Calu3 (cell line): ENCODE data around the gene UBAP1L. TPM values are rescaled to one million over a fixed set of nuclear protein-coding genes. Genes with fewer than 3 reads are reported as not detected.

Experiments used
- BruUV-seq: library from RNA; stranded (reverse); fragments of 400-500 nt; replicated peaks from 2 replicates; lab custom pipeline; 2021; lab: Mats Ljungman, UMichigan
- CTCF ChIA-PET: fragments of 300-600 bp; sonication (Branson Sonifier 250); formaldehyde crosslinking; loops from one replicate; lab custom pipeline; 2022; ENCODE audit warnings: antibody characterized with exemption; lab: Charles Lee
- DNase-seq: peaks from one replicate; pipeline ENCODE4 v3.0.0; 2022
- H3K27ac Mint-ChIP-seq: one replicate; pipeline ENCODE4 v1.8.0; 2022; ENCODE audit warnings: mixed read lengths; ENCODE audit not compliant: unreplicated experiment
- H3K27me3 Mint-ChIP-seq: one replicate; pipeline ENCODE4 v1.8.0; 2022; ENCODE audit warnings: mixed read lengths; ENCODE audit not compliant: unreplicated experiment
- H3K36me3 Mint-ChIP-seq: one replicate; pipeline ENCODE4 v1.8.0; 2022; ENCODE audit warnings: mild to moderate bottlenecking, moderate library complexity, mixed read lengths; ENCODE audit not compliant: insufficient read depth, unreplicated experiment
- H3K4me1 Mint-ChIP-seq: one replicate; pipeline ENCODE4 v1.8.0; 2022; ENCODE audit warnings: mild to moderate bottlenecking, low read depth, mixed read lengths; ENCODE audit not compliant: unreplicated experiment
- H3K4me3 Mint-ChIP-seq: one replicate; pipeline ENCODE4 v1.8.0; 2022; ENCODE audit warnings: mild to moderate bottlenecking, low read depth, moderate library complexity, mixed read lengths; ENCODE audit not compliant: unreplicated experiment
- H3K9me3 Mint-ChIP-seq: one replicate; pipeline ENCODE4 v1.8.0; 2022; ENCODE audit warnings: low read depth, mixed read lengths; ENCODE audit not compliant: unreplicated experiment
- CTCF ChIP-seq: fragments of 200-600 bp; IDR thresholded peaks from one replicate; pipeline ENCODE4 v1.8.0; 2022; ENCODE audit warnings: antibody characterized with exemption; ENCODE audit not compliant: unreplicated experiment
- intact Hi-C: fragments of 100-400 bp; cut with micrococcal nuclease; formaldehyde crosslinking; loops from one replicate; pipeline ENCODE4 v1.10.0; 2022; ENCODE audit not compliant: unreplicated experiment
- total RNA-seq: library from RNA; stranded (reverse); gene quantifications from 2 replicates; pipeline ENCODE4 v1.2.3, GENCODE V29; 2022

UBAP1L gene
- total RNA-seq, 1 experiment from 2014 or later: 5.2 TPM

DNA sequence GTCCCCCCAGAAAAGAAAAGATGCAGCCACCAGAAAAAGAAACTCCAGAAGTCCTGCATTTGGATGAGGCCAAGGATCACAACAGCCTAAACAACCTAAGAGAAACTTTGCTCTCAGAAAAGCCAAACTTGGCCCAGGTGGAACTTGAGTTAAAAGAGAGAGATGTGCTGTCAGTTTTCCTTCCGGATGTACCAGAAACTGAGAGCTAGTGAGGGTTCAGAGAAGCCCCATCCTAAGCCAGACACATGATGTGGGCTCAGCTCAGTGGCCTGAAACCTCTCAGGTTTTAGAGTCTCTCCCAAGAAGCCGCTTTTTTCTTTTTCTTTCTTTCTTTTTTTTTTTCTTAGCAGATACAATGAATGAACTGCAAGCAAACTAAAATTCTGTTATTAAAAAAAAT lies 62.0 kb downstream of the UBAP1L start:
- no peak overlapping the region for H3K4me3 Mint-ChIP-seq
- CTCF ChIA-PET: interaction anchor here (0.8 to 1.4 kb wide), 4 partner anchors 12 to 48 kb away, joined by 3 to 7 read pairs (median 4); no protein-coding TSS in a partner anchor
- peaks cover 13% of the 10 kb centered on the region for H3K27me3 Mint-ChIP-seq
- H3K4me1 Mint-ChIP-seq: peaks cover 54% of the 10 kb centered on the region
- intact Hi-C loops: no loop called here
- TF ChIP-seq CTCF: no peak
- H3K36me3 Mint-ChIP-seq: peaks cover 32% of the 10 kb centered on the region
- H3K9me3 Mint-ChIP-seq: no peaks in the 10 kb centered on the region
- H3K27ac Mint-ChIP-seq: no peak overlapping the region
- DNase-seq: no peak
- BruUV-seq: no TSS peak

DNA sequence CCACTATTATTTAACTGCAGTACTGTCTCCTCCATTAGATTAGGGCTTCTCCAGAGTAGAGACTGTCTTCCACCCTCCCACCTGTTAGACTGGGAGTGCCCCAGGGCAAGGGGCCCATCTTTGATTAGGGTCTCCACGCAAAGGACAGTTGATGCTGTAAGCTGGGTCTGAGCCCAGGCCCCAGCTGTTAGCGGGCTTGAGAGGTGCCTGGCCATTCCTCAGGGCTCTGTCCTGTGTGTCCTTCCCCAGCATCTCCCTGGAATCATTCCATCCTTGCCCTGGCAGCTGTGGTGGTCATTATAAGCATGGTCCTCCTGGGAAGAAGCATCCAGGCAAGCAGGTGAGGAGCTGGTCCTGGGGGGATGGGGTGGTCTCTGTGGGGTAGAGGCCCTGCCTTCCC lies 63.7 kb downstream of the UBAP1L start:
- no TSS peak for BruUV-seq
- Mint-ChIP-seq H3K9me3 (no peaks in the 10 kb centered on the region), H3K27me3 (peaks cover 13% of the 10 kb centered on the region), H3K4me3 (no peak overlapping the region), H3K4me1 (peaks cover 37% of the 10 kb centered on the region), H3K27ac (no peak overlapping the region), H3K36me3 (peaks cover 20% of the 10 kb centered on the region)
- no peak for TF ChIP-seq CTCF
- CTCF ChIA-PET: interaction anchor here (1.2 to 1.3 kb wide), 2 partner anchors 18 to 31 kb away, joined by 3 to 5 read pairs; no protein-coding TSS in a partner anchor
- intact Hi-C loops: no loop called here
- DNase-seq: no peak

DNA sequence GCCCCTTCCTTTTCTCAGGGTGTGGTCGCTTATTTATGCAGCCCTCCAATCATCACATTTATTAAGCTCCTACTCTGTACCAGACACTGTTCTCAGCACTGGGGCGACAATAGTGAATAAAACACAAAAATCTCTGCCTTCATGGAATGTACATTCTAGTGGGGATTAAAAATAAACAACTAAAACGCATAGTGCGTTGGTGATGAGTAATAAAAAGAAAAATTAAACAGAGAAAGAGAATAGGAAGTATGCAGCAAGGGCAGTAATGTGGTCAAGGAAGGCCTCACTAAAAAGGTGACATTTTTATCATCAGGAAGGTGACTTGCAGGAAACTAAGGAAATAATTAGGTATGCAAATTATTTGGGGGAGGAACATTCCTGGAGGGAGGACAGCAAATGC lies 64.7 kb downstream of the UBAP1L start:
- peak overlapping the region; percentile 4 for H3K27ac Mint-ChIP-seq
- no peak for TF ChIP-seq CTCF
- peak overlapping the region; percentile 57 for H3K4me3 Mint-ChIP-seq

GRCh38 chr15:65049418-65049840 lies 65.6 kb downstream of the UBAP1L start:
- Mint-ChIP-seq H3K27ac (peak overlapping the region; percentile 4), H3K4me1 (peaks cover 32% of the 10 kb centered on the region), H3K4me3 (peak overlapping the region; percentile 57), H3K9me3 (no peaks in the 10 kb centered on the region), H3K27me3 (peaks cover 13% of the 10 kb centered on the region), H3K36me3 (peaks cover 11% of the 10 kb centered on the region)
- TF ChIP-seq CTCF: no peak
- CTCF ChIA-PET: interaction anchor here (0.6 to 0.9 kb wide), 2 partner anchors 52 to 974 kb away, joined by 3 read pairs; no protein-coding TSS in a partner anchor
- BruUV-seq: no TSS peak
- peak; percentile 92 for DNase-seq
- intact Hi-C loops: no loop called here

More for the DNA sequence above, 64.7 kb downstream of the UBAP1L start:
- no peak for DNase-seq
- Mint-ChIP-seq H3K36me3 (peaks cover 11% of the 10 kb centered on the region), H3K9me3 (no peaks in the 10 kb centered on the region), H3K4me1 (peaks cover 32% of the 10 kb centered on the region), H3K27me3 (peaks cover 13% of the 10 kb centered on the region)
- intact Hi-C loops: no loop called here
- BruUV-seq: no TSS peak
- CTCF ChIA-PET: interaction anchor here (0.7 to 1.3 kb wide), 2 partner anchors 15 to 17 kb away, joined by 5 read pairs; no protein-coding TSS in a partner anchor
